GM12878 (cell line): Measurements from ENCODE around the gene SSBP4. TPM values are rescaled to one million over a fixed set of nuclear protein-coding genes. Genes with fewer than 3 reads are reported as not detected.

Experiments
- ATAC-seq: fragments of 200-7000 bp; cut with Tn5 transposase; 3 replicates; pipeline ENCODE4 v1.9.1; 2020; ENCODE audit warnings: mild to moderate bottlenecking, moderate library complexity
- BruUV-seq: library from RNA; stranded (reverse); fragments of 400-500 nt; replicated peaks from 2 replicates; lab custom pipeline; 2021; lab: Mats Ljungman, UMichigan
- CTCF ChIA-PET: fragments of 300-600 bp; sonication (Branson Sonifier 250); formaldehyde crosslinking; extraction: SDS; loops from one replicate; lab custom pipeline; 2021; ENCODE audit warnings: inconsistent platforms; lab: Yijun Ruan, JAX
- POLR2A ChIA-PET: fragments of 350-600 bp; formaldehyde crosslinking; extraction: SDS; loops from one replicate; lab custom pipeline; 2021; ENCODE audit warnings: inconsistent platforms; lab: Charles Lee
- RAD21 ChIA-PET: fragments of 300-600 bp; sonication (Branson Sonifier 250); formaldehyde crosslinking; loops from one replicate; lab custom pipeline; 2023; ENCODE audit warnings: antibody characterized with exemption; ENCODE audit not compliant: unreplicated experiment; lab: Charles Lee
- SMC1A ChIA-PET: fragments of 300-600 bp; sonication (Branson Sonifier 250); formaldehyde crosslinking; loops from one replicate; lab custom pipeline; 2023; ENCODE audit not compliant: unreplicated experiment, uncharacterized antibody; lab: Charles Lee
- DNase-seq: peaks from one replicate; pipeline ENCODE4 v3.0.0-alpha.2; 2011; ENCODE audit warnings: low read depth, low spot score
- FAIRE-seq: peaks from 3 replicates; lab custom pipeline; 2011; peaks lifted over from hg19 to GRCh38; lab: Jason Lieb, UNC
- H2AFZ ChIP-seq: 2 replicates; pipeline ENCODE4 v1.6.0; 2011; ENCODE audit warnings: low read depth, low read length, control low read depth; ENCODE audit not compliant: control insufficient read depth
- H3K27ac ChIP-seq: 2 replicates; pipeline ENCODE4 v1.5.1; 2011; ENCODE audit warnings: control low read depth; ENCODE audit not compliant: control insufficient read depth, insufficient read depth
- H3K27me3 ChIP-seq, 2 experiments: replicated peaks in 1 of 2; 2 replicates each; pipeline versions ENCODE4 v1.6.0 to v1.6.1; 2011; ENCODE audit warnings: low read length in 1 of 2; ENCODE audit not compliant: control insufficient read depth in 2 of 2, insufficient read depth in 2 of 2
- H3K36me3 ChIP-seq, 2 experiments: 2 replicates each; pipeline ENCODE4 v1.5.1; 2011; ENCODE audit warnings: low read length in 1 of 2; ENCODE audit not compliant: control insufficient read depth in 2 of 2, insufficient read depth in 2 of 2
- H3K4me1 ChIP-seq: 2 replicates; pipeline ENCODE4 v1.6.1; 2011; ENCODE audit warnings: mild to moderate bottlenecking, low read length, moderate library complexity, mixed read lengths; ENCODE audit not compliant: control insufficient read depth, insufficient read depth
- H3K4me2 ChIP-seq: 2 replicates; pipeline ENCODE4 v1.6.0; 2011; ENCODE audit warnings: control low read depth; ENCODE audit not compliant: control insufficient read depth, insufficient read depth
- H3K4me3 ChIP-seq: fragments of 200-600 bp; sonication (generic); 2 replicates; pipeline ENCODE4 v1.5.1; 2016
- H3K79me2 ChIP-seq: 2 replicates; pipeline ENCODE4 v1.6.0; 2011; ENCODE audit warnings: low read length; ENCODE audit not compliant: control insufficient read depth, insufficient read depth
- H3K9ac ChIP-seq: 2 replicates; pipeline ENCODE4 v1.8.0; 2011; ENCODE audit warnings: low read length, control low read depth, mixed read lengths; ENCODE audit not compliant: control insufficient read depth, insufficient read depth
- H3K9me3 ChIP-seq: replicated peaks from 3 replicates; pipeline ENCODE4 v1.5.1; 2011; ENCODE audit warnings: mild to moderate bottlenecking, low read length; ENCODE audit not compliant: control insufficient read depth, insufficient read depth
- H4K20me1 ChIP-seq: 2 replicates; pipeline ENCODE4 v1.6.0; 2011; ENCODE audit not compliant: control insufficient read depth, insufficient read depth
- BHLHE40 ChIP-seq, 2 experiments: fragments of 450-650 bp in 1 of 2; IDR thresholded peaks; 2 replicates each; pipeline ENCODE4 v1.6.1; 2011 to 2017; ENCODE audit warnings: low read depth in 2 of 2, borderline replicate concordance in 1 of 2, improper control_type of control experiment in 1 of 2, low read length in 1 of 2, mild to moderate bottlenecking in 1 of 2
- CREB1 ChIP-seq: IDR thresholded peaks from 2 replicates; pipeline ENCODE4 v1.6.1; 2012; ENCODE audit warnings: low read depth, mild to moderate bottlenecking, inconsistent platforms
- DPF2 ChIP-seq: fragments of 450-650 bp; IDR thresholded peaks from 2 replicates; pipeline ENCODE4 v1.6.1; 2017; ENCODE audit warnings: mild to moderate bottlenecking
- EED ChIP-seq: sonication (generic); IDR thresholded peaks from 2 replicates; pipeline ENCODE4 v1.6.1; 2016; ENCODE audit warnings: antibody characterized with exemption, low read depth
- GABPA ChIP-seq: IDR thresholded peaks from 2 replicates; pipeline ENCODE4 v1.6.1; 2014; ENCODE audit warnings: antibody characterized with exemption, low read depth, mild to moderate bottlenecking, inconsistent platforms
- JUND ChIP-seq: IDR thresholded peaks from 2 replicates; pipeline ENCODE4 v1.6.1; 2012; ENCODE audit warnings: low read depth, mild to moderate bottlenecking, low read length, improper control_type of control experiment, moderate library complexity
- MEF2B ChIP-seq: fragments of 450-650 bp; IDR thresholded peaks from 2 replicates; pipeline ENCODE4 v1.6.1; 2018; ENCODE audit warnings: mild to moderate bottlenecking, moderate library complexity; ENCODE audit not compliant: partially characterized antibody, poor library complexity, severe bottlenecking
- MYB ChIP-seq: fragments of 150-350 bp; IDR thresholded peaks from 2 replicates; pipeline ENCODE4 v1.6.1; 2014; ENCODE audit warnings: mild to moderate bottlenecking, low read depth, low read length, borderline replicate concordance
- NBN ChIP-seq: fragments of 450-650 bp; IDR thresholded peaks from 2 replicates; pipeline ENCODE4 v1.6.1; 2016
- RAD21 ChIP-seq: IDR thresholded peaks from 2 replicates; pipeline ENCODE4 v1.6.1; 2011; ENCODE audit warnings: mild to moderate bottlenecking, low read depth, low read length, moderate library complexity; ENCODE audit not compliant: insufficient read depth
- RAD51 ChIP-seq: fragments of 450-650 bp; IDR thresholded peaks from 2 replicates; pipeline ENCODE4 v1.6.1; 2016; ENCODE audit warnings: moderate library complexity, mild to moderate bottlenecking, inconsistent platforms
- SMC3 ChIP-seq: IDR thresholded peaks from 2 replicates; pipeline ENCODE4 v1.6.1; 2011; ENCODE audit warnings: low read length, improper control_type of control experiment, borderline replicate concordance
- SRF ChIP-seq, 2 experiments: IDR thresholded peaks; 2 replicates each; pipeline ENCODE4 v1.6.1; 2011; ENCODE audit warnings: low read depth in 2 of 2, low read length in 2 of 2, mild to moderate bottlenecking in 1 of 2, moderate library complexity in 1 of 2
- TCF7 ChIP-seq: IDR thresholded peaks from 2 replicates; pipeline ENCODE4 v1.6.1; 2014; ENCODE audit warnings: antibody characterized with exemption, borderline replicate concordance
- YY1 ChIP-seq: IDR thresholded peaks from 2 replicates; pipeline ENCODE4 v1.6.1; 2011; ENCODE audit warnings: low read depth, mild to moderate bottlenecking, low read length
- ZNF217 ChIP-seq: fragments of 450-650 bp; IDR thresholded peaks from 2 replicates; pipeline ENCODE4 v1.6.1; 2017; ENCODE audit warnings: antibody characterized with exemption, mild to moderate bottlenecking
- WGBS: methylation state at CpG from one replicate; pipeline ENCODE4 v1.1.6; 2016; ENCODE audit warnings: low lambda C conversion rate; ENCODE audit not compliant: insufficient replicate concordance, insufficient coverage; ENCODE audit errors: missing lambda C conversion rate; 5-methylcytosine and 5-hydroxymethylcytosine counted together
- in situ Hi-C: fragments of 300-500 bp; cut with MboI; formaldehyde crosslinking; loops from 9 replicates; pipeline ENCODE4 v1.14.3; 2018; ENCODE audit warnings: mixed read lengths
- intact Hi-C: fragments of 100-400 bp; cut with micrococcal nuclease; formaldehyde crosslinking; loops from one replicate; pipeline ENCODE4 v1.14.2; 2022; ENCODE audit not compliant: unreplicated experiment
- polyA plus RNA-seq, 11 experiments: library from polyadenylated mRNA; depleted of rRNA in 4 of 11; unstranded in 6 of 11; stranded (reverse) in 5 of 11; fragments of >200 nt; fragmentation: Nextera tagmentation in 4 of 11; fragmentation: Illumina TruSeq in 1 of 11; extraction: Ambion mirVana in 4 of 11; extraction: Trizol in 1 of 11; gene quantifications; 1 replicate in 1 of 11; 2 replicates in 10 of 11; pipeline versions ENCODE4 v1.2.1 to v1.2.3, GENCODE V29; 2011 to 2016; ENCODE audit warnings: inconsistent platforms in 2 of 11, missing spikeins in 2 of 11, low read depth in 1 of 11
- total RNA-seq, 4 experiments: library from RNA; depleted of rRNA in 3 of 4; stranded (reverse); fragments of >200 nt in 3 of 4; fragmentation: Illumina TruSeq in 1 of 4; extraction: Trizol in 1 of 4; gene quantifications; 2 replicates each; pipeline versions ENCODE4 v1.2.1 to v1.2.3, GENCODE V29; 2013 to 2021
- TF ChIP-seq, protein P1 (sequence below): IDR thresholded peaks from 2 replicates; pipeline ENCODE4 v1.6.1; 2011; ENCODE audit warnings: low read depth, low read length, improper control_type of control experiment, borderline replicate concordance
- TF ChIP-seq, protein P2 (sequence below): IDR thresholded peaks from 2 replicates; pipeline ENCODE4 v1.6.1; 2012; ENCODE audit warnings: low read depth, low read length, improper control_type of control experiment
- TF ChIP-seq, protein P3 (sequence below), 3 experiments: IDR thresholded peaks in 2 of 3; conservative IDR thresholded peaks in 1 of 3; 2 replicates each; pipeline ENCODE4 v1.5.1; 2011; ENCODE audit warnings: low read depth in 3 of 3, low read length in 3 of 3, mild to moderate bottlenecking in 3 of 3, control low read depth in 2 of 3, moderate library complexity in 2 of 3, inconsistent platforms in 1 of 3, mixed read lengths in 1 of 3; ENCODE audit not compliant: control insufficient read depth in 2 of 3, insufficient read depth in 1 of 3; ENCODE audit errors: extremely low read depth in 1 of 3

The SSBP4 gene
- total and polyA plus RNA-seq, 10 of the 15 experiments (the other 5 are each of a cell fraction or from before 2014, with no cell fraction given), result 0.37 to 150 (median 38.9) TPM

DNA sequence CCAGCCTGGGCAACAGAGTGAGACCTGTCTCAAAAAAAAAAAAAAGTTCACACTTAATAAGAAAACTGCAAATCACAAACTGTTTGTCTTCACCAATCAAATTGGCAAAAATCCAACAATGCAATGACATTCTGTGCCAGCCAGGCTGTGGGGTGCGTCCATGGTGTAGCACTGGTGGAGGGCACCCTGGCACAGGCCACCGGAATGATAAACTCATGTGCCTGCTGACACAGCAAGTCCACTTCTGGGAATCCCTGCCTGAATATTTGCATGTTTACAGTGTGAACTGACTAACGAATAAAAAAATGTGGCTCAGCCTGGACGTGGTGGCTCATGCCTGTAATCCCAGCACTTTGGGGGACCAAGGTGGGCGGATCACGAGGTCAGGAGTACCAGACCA is 20.2 kb upstream of the SSBP4 start (continued):
- TF ChIP-seq, protein P1, sequence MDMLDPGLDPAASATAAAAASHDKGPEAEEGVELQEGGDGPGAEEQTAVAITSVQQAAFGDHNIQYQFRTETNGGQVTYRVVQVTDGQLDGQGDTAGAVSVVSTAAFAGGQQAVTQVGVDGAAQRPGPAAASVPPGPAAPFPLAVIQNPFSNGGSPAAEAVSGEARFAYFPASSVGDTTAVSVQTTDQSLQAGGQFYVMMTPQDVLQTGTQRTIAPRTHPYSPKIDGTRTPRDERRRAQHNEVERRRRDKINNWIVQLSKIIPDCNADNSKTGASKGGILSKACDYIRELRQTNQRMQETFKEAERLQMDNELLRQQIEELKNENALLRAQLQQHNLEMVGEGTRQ, result no peak
- no peak for TF ChIP-seq RAD51
- no peak for TF ChIP-seq TCF7
- no peak for TF ChIP-seq GABPA
- TF ChIP-seq, protein P2, sequence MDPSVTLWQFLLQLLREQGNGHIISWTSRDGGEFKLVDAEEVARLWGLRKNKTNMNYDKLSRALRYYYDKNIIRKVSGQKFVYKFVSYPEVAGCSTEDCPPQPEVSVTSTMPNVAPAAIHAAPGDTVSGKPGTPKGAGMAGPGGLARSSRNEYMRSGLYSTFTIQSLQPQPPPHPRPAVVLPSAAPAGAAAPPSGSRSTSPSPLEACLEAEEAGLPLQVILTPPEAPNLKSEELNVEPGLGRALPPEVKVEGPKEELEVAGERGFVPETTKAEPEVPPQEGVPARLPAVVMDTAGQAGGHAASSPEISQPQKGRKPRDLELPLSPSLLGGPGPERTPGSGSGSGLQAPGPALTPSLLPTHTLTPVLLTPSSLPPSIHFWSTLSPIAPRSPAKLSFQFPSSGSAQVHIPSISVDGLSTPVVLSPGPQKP, result no peak
- TF ChIP-seq, all 136 proteins: peak for 0

DNA sequence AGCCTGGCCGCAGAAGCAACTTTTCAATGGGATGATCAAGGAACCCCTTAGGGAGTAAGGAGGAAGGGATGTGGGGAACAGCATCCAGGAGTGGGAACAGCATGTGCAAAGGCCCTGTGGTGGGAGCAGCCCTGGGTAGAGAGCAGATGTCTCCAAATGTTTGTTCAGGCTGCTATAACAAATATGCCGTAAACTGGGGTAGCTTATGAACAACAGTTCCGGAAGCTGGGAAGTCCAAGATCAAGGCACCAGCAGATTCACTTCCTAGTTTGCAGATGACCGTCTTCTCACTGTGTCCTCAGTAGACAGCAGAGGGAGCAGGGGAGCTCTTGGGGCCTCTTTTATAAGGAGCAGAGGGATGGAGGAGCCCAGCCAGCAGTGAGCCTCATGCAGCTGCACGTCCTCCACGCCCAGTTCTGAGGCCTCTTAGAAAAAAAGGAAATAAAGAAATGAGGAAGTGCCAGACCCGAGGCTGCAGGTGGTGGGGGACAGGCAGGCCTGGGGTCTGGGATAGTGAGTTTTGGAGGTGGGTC is 17.6 kb upstream of the SSBP4 start:
- intact Hi-C loops, result no loop called here
- Histone ChIP-seq H3K4me3 (no peak overlapping the region), H4K20me1 (no peaks in the 10 kb centered on the region), H3K36me3 (no peaks in the 10 kb centered on the region), H3K79me2 (no peaks in the 10 kb centered on the region), H3K27me3 (no peaks in the 10 kb centered on the region), H3K9me3 (no peaks in the 10 kb centered on the region), H3K4me2 (peak overlapping the region; percentile 5; the same call in 1 of the 2 replicates), H3K9ac (peak overlapping the region; percentile 32; the same call in 1 of the 2 replicates), H3K4me1 (peaks cover 23% of the 10 kb centered on the region), H3K27ac (peak overlapping the region; percentile 33), H2AFZ (peak overlapping the region; percentile 15)
- POLR2A ChIA-PET, result interaction anchor here (1.0 to 3.0 kb wide), 5 partner anchors 15 to 121 kb away, joined by 3 to 20 read pairs (median 3); partner anchors contain the start of gene JUND
- 30% methylated on average over 7 of the region's 7 CpGs for WGBS
- no TSS peak for BruUV-seq
- RAD21 ChIA-PET, result interaction anchor here (0.7 to 1.8 kb wide), 6 partner anchors 12 to 122 kb away, joined by 3 to 9 read pairs (median 4); no protein-coding TSS in a partner anchor
- in situ Hi-C loops, result no loop called here
- no peak for DNase-seq
- ATAC-seq, result peak; percentile 83
- CTCF ChIA-PET, result interaction anchor here (0.9 to 5.8 kb wide), 8 partner anchors 9 to 125 kb away, joined by 3 to 67 read pairs (median 6); no protein-coding TSS in a partner anchor
- SMC1A ChIA-PET, result interaction anchor here (0.8 to 1.5 kb wide), 9 partner anchors 9 to 123 kb away, joined by 3 to 7 read pairs (median 4); partner anchors contain the start of gene GDF15
- FAIRE-seq, result peak; percentile 86
- TF ChIP-seq EED (peak; percentile 63), RAD21 (peak; percentile 46), YY1 (peak; percentile 48; the same call in 1 of the 2 replicates), BHLHE40 (IDR thresholded peaks at IDR 0.05; ENCODE audit: borderline replicate concordance in 1 of 2, low read depth in 2 of 2, low read length in 1 of 2) (peak in 1 of 2 experiments; percentile 14; a peak in 1 of 4 replicates), NBN (peak; percentile 57; the same call in 1 of the 2 replicates), CREB1 (0 out of 2 replicates have a peak, but pooled peaks have one; percentile 47), SRF (IDR thresholded peaks at IDR 0.05; ENCODE audit: low read depth in 2 of 2, low read length in 2 of 2) (0 out of 4 replicates have a peak, but pooled peaks of 1 of the 2 experiments have one; percentile 41), SMC3 (peak; percentile 34; the same call in 1 of the 2 replicates), JUND (no peak), MEF2B (peak; percentile 11), DPF2 (0 out of 2 replicates have a peak, but pooled peaks have one; percentile 21), ZNF217 (0 out of 2 replicates have a peak, but pooled peaks have one; percentile 31), MYB (no peak)
- TF ChIP-seq, protein P3, sequence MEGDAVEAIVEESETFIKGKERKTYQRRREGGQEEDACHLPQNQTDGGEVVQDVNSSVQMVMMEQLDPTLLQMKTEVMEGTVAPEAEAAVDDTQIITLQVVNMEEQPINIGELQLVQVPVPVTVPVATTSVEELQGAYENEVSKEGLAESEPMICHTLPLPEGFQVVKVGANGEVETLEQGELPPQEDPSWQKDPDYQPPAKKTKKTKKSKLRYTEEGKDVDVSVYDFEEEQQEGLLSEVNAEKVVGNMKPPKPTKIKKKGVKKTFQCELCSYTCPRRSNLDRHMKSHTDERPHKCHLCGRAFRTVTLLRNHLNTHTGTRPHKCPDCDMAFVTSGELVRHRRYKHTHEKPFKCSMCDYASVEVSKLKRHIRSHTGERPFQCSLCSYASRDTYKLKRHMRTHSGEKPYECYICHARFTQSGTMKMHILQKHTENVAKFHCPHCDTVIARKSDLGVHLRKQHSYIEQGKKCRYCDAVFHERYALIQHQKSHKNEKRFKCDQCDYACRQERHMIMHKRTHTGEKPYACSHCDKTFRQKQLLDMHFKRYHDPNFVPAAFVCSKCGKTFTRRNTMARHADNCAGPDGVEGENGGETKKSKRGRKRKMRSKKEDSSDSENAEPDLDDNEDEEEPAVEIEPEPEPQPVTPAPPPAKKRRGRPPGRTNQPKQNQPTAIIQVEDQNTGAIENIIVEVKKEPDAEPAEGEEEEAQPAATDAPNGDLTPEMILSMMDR (IDR thresholded peaks at IDR 0.05 in 2 of 3, conservative IDR thresholded peaks at IDR 0.05 in 1 of 3; ENCODE audit: control insufficient read depth in 2 of 3, extremely low read depth in 1 of 3, insufficient read depth in 1 of 3, low read depth in 3 of 3, low read length in 3 of 3), result peak; percentile 41 to 50 (median 41); a peak in 4 of 6 replicates
